NCI-H1048 (cell line): ENCODE measurements around the gene NUCB1.
"Not testable (repeated sequence)": the region's sequence is repeated elsewhere in the genome, so short reads cannot be mapped to it uniquely, and the experiment has no call there.

Source experiments
- DNase-seq: peaks from one replicate; lab custom pipeline; 2025; lab: John Stamatoyannopoulos, UW

The NUCB1 gene

DNA sequence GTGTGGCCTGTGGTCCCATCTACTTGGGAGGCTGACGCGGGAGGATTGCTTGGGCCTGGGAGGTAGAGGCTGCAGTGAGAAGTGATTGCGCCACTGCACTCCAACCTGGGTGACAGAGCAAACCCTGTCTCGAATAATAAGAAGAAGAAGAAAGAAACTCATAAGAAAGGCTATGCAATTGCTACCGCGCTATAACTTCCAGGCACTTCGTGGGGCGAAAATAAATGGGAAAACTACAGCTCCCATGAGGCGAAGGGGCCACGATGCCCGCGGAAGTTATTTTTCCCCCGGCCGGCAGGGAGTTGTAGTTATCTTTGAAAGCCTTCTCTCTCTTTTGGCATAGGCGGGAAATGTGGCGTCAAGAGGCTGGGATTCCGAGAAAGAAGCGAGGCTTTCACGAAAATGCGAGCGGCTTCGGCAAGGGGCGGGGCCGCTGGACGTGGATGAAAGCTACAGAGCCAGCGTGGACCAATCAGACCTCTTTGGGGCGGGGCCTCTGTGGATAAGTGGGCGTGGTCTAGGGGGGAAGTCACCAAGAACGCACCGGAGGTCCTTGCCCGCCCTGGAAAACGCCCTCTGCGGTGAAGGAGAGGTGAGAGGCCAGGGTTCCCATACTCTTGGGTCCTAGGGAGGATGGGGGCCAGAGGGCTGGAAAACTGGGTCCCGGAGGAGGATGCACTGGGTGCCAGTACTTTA lies at the start of gene NUCB1:
TSS of gene NUCB1 (plus strand) at position 532 of the 696 bp plus-strand sequence. CDS start 485 bp downstream, outside the sequence.
- peak; percentile 96 for DNase-seq

DNA sequence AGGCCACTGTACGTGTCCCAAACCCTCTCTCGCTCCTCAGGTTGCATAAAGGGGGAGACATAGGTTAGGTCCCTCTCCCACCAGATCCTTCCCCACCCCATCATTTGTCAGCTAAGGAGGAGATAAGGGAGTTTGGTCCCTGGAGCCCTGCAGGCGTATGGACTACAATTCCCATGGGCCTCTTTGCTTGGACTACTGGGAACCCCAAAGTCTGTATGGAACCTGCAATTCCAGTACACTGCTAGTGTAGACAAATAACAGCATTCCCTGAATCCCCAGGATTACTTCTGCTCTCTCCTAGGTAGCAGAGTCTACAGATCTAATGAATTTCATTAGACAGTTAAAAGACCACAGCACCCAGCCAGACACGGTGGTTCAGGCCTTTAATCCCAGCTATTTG lies 47.8 kb upstream of the NUCB1 start:
- no peak for DNase-seq

DNA sequence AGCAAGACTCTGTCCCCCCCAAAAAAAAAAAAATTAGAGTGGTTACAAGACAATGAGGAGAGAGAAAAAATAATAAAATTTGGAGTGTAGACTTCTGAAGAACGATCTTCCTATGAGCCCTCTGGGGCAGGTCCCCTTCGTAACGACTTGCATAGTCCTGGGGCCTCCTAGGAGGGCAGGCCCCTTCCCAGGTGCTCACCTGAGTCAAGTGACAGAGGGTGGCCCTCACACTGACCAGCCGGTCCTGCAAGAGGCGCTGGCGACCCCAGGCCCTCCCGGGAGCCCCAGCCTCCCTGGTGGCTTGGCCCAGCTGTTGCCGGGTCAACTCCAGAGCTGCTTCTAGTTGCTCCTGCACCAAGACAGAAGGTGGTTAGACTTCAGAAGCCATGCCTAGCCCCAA lies 46.6 kb upstream of the NUCB1 start:
- no peak for DNase-seq

DNA sequence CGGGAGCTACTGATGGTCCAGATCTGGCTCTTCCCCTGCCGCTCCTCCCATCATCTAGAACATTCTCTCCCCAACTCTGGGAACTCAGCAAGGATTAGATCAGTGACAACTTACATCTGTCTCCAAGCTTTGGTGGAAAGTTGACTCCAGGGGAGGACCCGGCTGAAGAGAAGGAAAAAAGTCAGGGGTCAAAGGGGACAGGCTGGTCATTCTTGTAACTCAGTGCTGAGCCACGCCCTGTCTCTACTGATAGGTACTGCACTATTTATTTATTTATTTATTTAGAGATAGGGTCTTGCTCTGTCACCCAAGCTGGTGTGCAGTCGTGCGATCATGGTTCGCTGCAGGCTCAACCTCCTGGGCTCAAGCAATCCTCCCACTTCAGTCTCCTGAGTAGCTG lies 46.0 kb upstream of the NUCB1 start:
- no peak for DNase-seq

GRCh38 chr19:48856921-48857320 lies 43.2 kb upstream of the NUCB1 start:
- DNase-seq, result no peak

GRCh38 chr19:48858984-48859710 lies 41.0 kb upstream of the NUCB1 start:
- no peak for DNase-seq

DNA sequence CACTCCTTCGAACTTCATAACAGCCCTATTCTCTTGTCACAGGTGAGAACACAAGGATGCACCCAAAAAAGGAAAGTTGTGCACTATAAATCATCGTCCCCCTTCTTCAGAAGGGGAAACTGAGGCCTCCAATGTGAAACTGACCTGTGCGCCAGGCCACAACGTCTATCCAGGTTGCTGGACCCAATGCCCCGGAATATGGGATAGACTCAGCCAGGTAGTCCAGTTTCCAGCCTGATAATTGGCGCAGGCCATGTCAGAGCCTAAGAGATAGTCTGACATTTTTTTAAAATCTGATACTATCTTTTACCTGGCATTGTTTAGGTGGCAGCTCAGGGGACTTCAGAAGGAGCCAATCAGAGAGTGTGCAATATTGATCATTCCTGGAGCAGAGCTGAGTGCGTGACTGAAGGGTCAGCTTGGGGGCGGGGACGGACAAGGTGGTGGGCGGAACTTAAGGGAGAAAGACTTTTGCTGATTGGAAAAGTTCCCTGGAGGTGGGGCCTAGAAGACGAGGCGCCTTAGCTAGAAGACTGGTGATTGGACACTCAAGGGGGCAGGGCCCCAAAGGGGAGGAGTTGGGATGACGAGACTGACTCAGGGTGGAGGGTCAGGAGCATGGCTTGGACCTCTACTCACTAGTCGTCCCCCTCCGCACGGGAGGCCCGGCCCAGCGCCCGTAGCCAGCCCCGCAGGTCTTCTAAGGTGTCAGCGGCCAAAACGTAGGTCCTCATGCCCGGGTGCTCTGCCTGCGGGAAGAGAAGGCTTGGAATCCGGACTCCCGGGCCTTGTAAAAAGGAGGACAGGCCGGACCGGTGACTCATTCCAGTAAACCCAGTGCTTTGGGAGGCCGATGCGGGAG lies 40.2 kb upstream of the NUCB1 start:
- no peak for DNase-seq

GRCh38 chr19:48861313-48861712 lies 38.8 kb upstream of the NUCB1 start:
- no peak for DNase-seq

- no peak for DNase-seq
Observed at GRCh38 chr19:48862827-48863226, 37.3 kb upstream of the NUCB1 start.

DNA sequence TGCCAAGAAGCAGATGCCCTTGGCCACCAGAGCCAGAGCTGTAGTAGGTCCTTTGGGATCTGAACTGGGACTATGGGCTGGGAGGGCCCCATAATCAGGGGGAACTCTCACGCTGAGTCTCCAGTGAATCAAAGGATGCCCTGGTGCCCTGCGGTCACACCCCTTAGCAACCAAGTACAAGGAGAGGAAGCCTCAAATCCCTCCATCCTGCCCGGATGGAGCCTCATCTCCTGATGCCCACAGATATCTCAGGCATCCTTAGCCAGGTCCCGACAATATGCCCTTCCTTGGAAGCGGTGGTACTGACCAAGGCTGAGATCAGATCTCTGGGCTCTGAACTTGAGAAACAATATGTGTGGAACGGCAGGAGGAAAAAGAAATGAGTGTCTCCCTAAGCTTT lies 33.4 kb upstream of the NUCB1 start:
- DNase-seq, result no peak

GRCh38 chr19:48867123-48867745 lies 32.9 kb upstream of the NUCB1 start:
- no peak for DNase-seq

DNA sequence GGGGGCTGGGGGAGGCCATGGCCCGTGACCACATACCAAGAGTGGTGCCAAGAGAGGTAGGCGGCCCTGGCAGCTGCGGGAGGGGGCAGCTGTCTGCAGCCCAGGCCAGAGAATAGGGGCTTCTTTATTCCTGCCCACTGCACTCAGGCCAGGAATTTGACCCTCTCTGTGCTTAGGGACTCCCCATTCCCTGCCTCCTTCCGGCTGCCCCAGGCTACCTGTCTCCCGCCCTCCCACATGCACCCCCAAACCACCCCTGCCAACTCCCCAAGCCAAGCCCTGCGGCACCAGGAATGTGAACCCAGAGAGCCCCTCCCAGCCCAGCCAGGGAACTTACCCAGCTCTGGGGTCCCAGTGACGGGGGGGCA lies 32.4 kb upstream of the NUCB1 start:
- DNase-seq, result no peak

DNA sequence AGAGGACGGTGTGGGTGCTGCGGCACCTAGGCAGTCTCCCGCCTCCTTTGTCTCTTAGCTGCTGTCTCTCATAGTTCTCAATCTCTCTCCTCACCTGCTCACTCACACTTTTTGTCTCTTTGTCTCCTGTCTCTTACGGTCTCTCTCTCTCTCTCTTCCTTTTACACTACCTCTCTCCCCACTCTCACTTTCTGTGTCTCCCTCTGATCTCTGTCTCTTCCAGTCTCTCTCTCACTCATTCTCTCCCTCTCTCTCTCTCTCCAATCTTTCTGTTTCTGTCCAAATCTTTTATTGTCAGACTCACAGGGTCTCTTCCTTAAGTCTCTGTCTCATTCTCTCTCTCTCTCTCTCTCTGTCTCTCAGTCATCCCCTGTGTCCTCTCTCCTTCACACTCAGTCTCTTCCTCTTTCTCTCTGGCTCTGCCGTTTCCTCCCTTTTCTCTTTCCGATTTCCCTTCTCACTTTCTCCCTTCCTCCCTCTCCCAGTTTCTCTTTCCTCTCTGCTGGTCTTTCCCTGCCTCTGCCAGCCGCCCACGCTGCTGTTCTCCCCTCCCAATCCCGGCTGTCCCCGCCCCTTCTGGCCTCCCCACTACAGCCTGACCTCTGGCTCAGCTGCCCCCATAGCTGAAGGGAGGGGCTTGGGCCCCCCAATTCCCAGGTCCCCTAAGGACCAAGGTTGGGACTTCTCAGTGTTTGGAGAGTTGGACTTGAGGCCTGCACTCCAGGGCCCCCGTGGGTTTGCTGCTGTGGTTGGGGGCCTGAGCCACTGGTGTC lies 31.8 kb upstream of the NUCB1 start, which contains the start of gene PLEKHA4:
TSS of gene PLEKHA4 (minus strand) at position 504 of the 773 bp plus-strand sequence. CDS start 997 bp downstream, outside the sequence.
- no peak for DNase-seq

DNA sequence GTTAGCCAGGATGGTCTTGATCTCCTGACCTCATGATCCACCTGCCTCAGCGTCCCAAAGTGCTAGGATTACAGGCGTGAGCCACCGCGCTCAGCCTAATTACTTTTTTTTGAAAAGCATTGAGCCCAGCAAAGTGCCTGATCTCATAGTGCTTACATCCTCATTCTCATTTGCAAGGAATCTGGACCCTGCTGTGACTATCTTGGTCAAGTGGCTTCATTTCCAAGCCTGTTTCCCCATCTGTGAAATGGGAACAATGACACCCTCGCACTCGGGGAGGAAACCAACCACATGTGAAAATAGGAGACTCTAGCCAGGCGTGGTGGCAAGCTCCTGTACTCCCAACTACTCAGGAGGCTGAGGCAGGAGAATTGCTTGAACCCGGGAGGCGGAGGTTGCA lies 30.1 kb upstream of the NUCB1 start:
- DNase-seq, result no peak

DNA sequence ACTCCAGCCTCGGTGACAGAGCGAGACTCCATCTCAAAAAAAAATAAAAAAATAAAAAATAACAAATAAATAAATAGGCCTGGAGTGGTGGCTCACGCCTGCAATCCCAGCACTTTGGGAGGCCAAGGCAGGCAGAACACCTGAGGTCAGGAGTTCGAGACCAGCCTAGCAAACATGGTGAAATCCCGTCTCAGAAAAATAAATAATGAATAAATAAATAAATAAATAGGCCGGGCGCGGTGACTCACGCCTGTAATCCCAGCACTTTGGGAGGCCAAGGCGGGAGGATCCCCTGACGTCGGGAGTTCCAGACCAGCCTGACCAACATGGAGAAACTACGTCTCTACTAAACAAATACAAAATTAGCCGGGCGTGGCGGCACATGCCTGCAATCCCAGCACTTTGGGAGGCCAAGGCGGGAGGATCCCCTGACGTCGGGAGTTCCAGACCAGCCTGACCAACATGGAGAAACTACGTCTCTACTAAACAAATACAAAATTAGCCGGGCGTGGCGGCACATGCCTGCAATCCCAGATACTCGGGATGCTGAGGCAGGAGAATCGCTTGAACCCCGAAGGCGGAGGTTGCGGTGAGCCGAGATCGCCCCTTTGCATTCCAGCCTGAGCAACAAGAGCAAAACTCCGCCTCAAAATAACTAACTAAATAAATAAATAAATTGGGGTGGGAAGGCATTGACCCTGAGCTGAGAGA lies 28.5 kb upstream of the NUCB1 start:
- DNase-seq, result not testable (repeated sequence)

DNA sequence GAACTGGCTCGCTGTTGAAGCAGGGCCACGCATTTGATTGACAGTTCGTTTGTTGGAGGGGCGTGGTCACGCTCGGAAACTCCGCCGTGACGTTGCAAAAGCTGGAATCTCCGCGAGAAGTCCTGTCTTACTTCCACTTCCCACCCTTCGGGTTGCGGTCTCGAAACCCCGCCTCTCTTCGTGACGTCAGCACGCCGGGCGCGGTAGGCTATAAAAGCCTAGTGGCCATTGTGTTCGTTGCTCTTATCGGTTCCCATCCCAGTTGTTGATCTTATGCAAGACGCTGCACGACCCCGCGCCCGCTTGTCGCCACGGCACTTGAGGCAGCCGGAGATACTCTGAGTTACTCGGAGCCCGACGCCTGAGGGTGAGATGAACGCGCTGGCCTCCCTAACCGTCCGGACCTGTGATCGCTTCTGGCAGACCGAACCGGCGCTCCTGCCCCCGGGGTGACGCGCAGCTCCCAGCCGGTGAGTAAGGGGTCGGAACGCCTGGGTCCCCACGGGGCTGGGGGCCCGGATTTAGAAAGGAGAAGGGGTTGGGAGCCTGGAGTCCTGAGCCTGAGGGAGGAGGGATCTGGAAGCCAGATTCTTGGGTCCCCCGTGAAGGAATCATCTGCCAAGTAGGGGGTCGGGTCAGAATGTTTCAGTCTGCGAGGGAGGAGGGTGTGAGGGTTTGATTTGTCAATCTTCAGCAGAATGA lies 27.8 kb upstream of the NUCB1 start, which contains the start of gene PPP1R15A:
TSS of gene PPP1R15A (plus strand) at position 240 of the 702 bp plus-strand sequence. CDS start 813 bp downstream, outside the sequence.
- peak; percentile 86 for DNase-seq

DNA sequence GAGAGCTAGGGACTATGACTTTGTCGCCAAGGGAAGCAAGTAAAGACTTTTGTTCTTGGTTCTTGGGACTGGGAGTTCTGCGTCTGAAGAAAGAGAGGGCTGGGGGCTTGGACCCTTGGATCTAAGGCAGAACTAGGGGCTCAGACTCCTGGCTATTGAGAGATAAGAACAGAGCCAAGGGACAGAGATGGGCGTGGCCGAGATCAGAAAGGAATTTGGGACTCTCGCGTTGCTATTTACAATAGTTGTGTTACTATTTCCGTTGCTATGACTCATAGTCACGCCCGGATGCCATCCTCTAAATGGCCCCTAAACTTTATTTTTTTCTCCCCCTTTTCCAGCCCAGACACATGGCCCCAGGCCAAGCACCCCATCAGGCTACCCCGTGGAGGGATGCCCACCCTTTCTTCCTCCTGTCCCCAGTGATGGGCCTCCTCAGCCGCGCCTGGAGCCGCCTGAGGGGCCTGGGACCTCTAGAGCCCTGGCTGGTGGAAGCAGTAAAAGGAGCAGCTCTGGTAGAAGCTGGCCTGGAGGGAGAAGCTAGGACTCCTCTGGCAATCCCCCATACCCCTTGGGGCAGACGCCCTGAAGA lies 27.1 kb upstream of the NUCB1 start:
- DNase-seq, result peak; percentile 78

DNA sequence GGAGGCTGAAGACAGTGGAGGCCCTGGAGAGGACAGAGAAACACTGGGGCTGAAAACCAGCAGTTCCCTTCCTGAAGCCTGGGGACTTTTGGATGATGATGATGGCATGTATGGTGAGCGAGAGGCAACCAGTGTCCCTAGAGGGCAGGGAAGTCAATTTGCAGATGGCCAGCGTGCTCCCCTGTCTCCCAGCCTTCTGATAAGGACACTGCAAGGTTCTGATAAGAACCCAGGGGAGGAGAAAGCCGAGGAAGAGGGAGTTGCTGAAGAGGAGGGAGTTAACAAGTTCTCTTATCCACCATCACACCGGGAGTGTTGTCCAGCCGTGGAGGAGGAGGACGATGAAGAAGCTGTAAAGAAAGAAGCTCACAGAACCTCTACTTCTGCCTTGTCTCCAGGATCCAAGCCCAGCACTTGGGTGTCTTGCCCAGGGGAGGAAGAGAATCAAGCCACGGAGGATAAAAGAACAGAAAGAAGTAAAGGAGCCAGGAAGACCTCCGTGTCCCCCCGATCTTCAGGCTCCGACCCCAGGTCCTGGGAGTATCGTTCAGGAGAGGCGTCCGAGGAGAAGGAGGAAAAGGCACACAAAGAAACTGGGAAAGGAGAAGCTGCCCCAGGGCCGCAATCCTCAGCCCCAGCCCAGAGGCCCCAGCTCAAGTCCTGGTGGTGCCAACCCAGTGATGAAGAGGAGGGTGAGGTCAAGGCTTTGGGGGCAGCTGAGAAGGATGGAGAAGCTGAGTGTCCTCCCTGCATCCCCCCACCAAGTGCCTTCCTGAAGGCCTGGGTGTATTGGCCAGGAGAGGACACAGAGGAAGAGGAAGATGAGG lies 26.4 kb upstream of the NUCB1 start:
- no peak for DNase-seq
